GM19351 (cell line): ENCODE measurements around the gene P4HA2.

Source experiments
- ATAC-seq: cut with Tn5 transposase; IDR thresholded peaks from one replicate; pipeline ENCODE4 v1.9.1; 2021; ENCODE audit warnings: mild to moderate bottlenecking, moderate library complexity; ENCODE audit not compliant: unreplicated experiment

P4HA2 gene

DNA sequence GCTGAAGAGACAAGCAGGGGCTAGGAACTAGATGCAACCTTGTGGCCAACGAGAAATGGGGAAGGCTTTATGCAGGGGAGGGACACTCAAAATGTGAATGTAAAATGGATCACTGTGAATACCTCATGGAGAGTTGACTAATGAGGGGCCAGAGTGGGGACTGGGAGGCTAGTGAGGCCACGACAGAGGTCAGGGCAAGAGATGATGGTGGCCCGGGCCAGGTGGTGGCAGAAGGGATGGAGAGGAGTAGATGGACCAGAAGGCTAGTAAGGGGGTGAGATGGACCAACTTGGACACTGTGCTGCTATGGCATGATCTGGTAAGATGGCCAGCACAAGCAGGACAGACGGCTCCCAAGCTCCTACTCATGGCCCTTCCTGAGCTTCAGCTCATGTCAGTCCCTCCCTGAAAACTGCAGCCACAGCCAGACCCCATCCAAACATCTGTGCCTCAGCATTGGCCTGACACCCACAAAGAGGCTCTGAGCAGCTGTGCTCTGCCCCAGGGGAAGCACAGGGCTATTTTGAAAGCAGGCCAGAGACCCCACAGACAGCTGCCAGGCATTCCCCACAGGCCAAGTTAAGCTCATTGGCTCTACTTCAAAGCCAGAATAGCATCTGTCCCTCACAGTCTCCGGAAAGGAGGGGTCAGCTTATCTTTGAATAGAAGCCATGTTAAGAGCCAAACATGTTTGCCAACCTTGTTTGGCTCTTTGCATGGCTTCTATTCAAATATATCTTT is 22.1 kb downstream of the P4HA2 start:
- ATAC-seq, result peak; percentile 50

DNA sequence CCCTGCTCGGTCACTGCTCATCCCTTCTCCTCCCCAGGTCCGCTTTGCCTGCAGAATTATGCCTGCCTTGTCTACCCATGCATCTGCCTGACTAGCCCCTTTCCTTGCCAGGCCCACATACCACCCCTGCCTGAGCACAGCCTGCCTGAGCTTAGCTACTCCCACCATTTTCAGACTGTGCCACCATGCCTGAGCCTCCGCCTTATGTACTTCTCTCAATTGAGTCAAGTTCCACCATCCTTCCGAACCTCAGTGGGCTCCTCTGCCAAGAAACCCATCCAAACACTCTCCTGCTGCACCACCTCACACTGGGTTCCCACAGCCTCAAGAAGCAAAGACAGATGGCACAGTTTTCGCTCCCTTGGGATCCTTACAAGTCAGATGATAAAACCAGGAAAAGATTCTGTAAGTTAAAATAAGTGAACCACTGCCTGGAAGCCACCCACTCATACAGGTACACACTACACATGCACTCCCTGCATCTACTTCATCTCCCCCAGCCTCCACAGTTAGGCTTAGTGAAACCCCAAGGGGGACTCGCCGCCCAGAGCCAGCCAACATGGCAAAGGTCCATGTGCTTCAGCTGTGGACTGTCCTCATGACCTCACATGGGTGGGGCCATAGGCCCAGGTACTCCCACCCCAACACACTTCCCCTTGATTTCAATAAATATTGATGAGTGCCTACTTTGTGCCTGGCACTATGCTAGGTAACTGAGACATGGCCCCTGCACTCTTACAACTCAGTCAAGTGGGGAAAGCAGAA is 23.1 kb downstream of the P4HA2 start:
- ATAC-seq, result no peak

DNA sequence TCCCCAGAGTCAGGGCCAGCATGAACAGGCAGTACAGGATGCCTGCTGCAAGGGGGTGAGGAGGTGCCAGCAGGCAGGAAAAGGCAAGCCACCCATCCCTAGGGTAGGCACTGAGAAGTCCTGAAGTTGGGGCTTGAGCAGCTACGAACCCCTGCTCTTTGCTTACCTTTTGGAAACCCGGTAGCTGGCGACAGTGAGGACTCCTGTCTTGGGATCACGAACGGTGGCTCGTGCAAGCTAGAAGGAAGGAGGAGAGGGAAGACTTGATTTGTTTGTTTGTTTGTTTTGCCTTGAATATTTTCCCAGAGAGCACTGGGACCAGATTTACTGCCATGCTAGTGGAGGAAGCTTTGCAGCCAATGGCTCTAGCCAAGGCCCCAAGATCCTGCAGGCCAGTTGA is 23.7 kb downstream of the P4HA2 start:
- no peak for ATAC-seq

DNA sequence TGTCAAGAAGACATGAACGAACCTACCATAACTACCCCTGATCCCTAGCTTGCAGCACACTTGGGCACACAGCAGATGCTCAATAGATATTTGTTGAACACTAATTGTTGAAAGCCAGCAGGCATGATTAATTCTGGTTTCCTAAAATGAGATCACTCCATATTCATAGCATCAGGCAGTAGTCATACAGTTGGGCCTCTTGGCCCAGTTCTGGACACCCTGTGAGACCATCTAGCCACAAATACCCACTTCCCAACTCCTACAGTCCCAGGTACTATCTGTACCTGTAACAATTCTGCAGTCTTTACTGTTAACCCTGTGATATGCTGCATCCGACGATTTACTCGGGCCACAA is 24.2 kb downstream of the P4HA2 start:
- peak; percentile 38 for ATAC-seq

DNA sequence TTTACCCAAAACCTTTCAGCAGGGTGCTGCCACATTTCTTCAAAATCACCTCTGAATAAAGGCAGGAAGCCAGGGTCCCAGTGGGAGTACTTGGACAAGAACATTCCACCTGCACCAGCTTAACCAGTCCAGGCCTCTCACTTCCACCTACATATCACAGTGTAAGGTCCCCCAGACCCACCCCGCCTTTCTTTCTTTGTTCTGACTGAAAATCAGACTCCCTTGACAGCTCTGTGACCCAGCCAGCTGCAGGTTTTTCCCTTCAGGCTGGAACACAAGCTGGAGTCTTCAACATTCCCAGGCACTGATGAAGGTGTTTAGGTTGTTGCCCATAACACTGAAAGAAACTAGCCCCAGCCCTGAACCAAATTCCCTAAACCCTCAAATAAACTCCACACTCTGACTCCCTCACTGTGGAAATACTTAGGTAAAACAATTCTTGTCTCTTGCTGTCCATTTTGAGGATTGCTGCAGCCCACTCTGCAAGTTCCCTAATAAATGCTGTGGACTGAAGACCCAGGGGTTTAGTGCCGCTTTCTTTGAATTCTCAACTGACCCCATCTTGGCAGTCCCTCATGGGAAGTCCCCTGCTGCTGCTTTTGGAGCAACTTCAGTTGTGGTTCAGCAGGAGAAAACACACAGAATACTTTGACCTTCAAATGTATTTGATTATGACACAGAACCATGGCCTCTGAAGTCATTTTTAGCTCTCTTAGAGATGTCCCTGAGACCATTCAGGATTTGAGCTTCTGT is 24.8 kb downstream of the P4HA2 start:
- peak; percentile 5 for ATAC-seq

DNA sequence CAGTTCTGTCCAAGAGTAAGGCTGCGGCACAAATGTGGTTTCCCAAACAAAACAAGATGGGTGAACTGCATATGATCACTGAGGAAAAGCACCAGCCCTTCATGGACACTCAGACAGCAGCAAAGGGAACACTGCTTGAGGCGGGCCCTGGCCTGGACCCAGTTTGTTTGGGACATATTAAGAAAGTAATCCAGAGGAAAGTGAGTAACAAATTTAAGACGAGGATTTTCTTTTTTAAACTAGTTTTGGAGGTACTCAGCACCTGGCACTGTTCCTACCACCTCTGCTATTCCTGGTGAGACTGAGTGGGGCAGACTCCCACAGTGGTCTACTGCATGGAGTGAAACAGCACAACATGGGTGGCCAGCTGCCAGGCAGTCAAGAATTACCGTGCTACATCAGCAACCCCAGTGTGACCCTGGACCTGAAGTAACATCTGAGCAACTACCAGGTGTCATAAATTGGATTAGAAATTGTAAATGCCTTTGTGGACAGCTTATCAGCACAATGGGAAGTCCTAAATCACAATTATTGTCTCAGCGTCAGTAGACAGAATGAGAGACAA is 28.5 kb downstream of the P4HA2 start:
- no peak for ATAC-seq

DNA sequence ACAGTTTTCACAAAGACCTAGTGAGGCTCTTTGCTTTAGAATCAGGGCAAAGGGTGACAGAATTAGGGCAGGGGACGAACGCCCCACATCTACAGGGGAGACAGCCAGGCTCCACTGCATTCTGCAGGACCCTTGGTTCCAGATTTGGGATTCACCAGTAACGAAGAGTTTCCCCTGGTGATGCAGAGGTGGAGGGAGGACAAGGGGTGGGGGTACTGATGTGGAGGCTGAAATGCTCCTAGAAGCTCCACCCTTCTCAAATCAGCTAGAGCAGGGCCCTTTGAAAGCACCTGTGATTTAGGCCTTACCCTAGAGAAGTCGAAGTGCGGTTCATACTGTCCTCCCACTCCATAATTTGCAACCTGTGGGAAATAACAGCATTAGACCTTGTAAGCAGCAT is 29.1 kb downstream of the P4HA2 start:
- ATAC-seq, result no peak

DNA sequence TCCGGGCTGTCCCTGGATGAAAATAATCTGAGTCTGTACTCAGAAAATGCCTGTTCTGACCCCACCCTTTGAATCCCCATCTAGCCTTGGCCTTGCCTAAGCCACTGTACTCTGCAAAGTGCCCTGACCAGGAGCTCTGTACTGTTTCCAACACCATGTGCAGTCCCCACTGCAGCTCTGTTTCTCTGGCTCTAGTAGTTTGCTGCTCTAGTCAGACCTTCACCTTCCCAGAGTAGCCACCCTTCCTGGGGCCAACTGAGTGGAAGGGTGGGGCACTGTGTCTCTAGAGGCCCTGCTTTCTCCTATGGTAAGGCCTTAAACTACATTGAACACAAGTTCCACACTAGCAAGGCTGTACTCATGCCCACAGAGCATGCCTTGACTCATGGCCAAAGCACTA is 31.9 kb downstream of the P4HA2 start:
- ATAC-seq, result no peak

DNA sequence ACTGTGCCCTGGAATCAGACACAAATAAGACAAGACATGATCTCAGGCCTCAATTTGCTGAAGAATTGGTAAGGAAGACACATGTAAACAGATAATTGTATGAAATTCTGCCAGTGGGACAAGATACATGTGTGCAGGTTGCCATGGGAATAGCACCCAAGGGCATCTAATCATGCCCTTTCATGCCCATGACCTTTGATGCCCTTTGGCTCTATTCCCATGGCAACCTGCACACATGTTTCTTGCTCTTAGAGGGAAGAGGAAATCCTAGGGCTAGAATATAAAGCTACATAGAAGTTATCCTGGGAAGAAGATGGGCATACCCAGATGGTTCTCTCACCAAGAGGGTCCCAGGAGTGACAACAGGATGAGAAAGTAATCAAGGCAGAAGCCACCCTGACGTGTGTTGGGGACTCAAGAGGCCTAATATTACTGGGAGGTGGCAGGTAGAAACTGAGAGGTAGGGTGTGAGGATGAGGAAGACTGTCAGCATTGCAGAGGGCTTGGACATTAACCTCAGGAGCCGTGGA is 34.4 kb downstream of the P4HA2 start:
- ATAC-seq, result no peak

DNA sequence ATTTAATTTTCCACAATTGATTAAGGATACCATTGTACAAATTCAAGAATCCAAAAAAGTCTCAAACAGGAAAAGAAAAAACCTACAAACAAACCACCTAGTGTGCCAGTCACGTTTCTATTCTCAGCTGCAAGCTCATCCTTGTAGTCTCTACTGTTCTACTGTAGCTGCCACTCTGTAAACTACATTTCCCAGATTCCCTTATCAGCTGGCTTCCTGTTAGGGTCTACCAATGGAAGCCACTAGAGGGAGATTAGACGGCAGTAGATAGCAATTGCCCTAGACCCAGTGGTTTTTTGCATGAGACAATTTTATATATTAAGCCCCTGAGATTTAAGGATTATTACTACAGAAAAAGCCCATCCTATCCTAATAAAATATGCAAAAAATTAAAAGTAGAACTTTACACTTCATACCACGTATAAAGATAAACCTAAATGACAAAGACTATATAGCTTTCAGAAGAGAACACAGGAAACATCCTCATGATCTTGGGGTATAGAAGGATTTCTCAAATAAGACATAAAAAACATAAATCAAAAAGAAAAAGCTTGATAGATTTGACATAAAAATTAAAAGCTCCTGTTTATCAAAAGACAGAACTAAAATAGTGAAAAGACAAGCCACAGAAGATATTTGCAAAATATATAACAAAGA is 37.4 kb downstream of the P4HA2 start:
- peak; percentile 94 for ATAC-seq

DNA sequence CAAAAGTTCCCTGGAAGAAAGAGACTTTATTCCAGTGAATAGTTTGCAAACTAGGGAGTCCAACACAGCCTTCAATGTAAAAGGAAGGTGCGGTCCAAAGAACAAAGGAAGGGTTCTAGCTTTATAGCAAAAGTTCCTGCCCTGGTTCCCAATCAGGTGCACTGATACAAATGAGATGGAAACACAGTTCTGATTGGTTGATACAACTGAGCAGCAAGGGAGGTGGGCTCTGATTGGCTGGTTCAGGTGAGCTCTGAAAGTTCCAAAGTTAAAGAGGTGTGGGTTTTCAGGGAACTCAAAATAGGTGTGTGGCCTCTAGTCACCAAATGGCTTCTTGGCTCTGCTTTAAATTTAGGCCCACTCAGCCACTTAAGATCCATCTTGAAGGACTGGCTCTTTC is 43.1 kb downstream of the P4HA2 start:
- no peak for ATAC-seq

DNA sequence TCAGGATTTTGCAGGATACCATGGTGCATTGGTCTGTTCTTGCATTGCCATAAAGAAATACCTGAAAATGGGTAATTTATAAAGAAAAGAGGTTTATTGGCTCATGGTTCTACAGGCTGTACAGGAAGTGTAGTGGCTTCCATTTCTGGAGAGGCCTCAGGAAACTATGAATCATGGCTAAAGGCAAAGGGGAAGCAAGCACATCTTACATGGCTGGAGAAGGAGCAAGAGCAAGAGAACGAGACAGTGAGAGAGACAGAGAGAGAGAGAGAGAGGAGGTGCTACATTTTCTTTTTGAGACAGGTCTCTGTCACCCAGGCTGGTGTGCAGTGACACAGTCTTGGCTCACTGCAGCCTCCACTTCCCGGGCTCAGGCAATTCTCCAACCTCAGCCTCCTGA is 43.9 kb downstream of the P4HA2 start:
- no peak for ATAC-seq

DNA sequence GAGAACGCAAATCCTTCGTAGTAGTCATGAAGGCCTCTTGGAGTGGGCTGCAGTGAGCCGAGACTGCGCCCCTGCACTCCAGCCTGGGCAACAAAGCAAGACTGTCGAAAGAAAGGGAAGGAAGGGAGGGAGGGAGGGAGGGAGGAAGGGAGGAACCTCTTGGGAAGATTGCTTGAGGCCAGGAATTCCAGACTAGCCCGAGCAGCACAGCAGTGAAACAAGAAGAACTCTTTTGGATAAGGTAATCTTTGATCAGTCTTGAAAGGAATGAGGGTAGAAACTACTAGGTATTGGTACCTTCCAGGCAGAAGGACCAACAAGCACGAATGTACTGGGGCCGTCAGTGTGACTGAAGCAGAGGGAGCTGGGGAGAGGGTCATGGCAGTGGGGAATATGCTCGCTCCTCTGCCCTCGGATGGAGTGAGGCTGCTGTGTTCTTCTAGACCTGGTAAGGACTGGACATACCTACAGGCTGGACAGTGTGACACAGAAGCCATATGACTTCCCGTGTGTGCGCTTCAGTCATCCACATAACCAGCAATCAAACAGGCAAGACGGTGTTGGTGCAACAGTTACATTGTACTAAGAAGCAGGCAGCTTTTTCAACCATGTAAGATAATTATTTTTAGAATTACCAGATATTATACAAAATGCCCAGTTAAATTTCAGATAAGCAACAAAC is 45.2 kb downstream of the P4HA2 start:
- no peak for ATAC-seq

DNA sequence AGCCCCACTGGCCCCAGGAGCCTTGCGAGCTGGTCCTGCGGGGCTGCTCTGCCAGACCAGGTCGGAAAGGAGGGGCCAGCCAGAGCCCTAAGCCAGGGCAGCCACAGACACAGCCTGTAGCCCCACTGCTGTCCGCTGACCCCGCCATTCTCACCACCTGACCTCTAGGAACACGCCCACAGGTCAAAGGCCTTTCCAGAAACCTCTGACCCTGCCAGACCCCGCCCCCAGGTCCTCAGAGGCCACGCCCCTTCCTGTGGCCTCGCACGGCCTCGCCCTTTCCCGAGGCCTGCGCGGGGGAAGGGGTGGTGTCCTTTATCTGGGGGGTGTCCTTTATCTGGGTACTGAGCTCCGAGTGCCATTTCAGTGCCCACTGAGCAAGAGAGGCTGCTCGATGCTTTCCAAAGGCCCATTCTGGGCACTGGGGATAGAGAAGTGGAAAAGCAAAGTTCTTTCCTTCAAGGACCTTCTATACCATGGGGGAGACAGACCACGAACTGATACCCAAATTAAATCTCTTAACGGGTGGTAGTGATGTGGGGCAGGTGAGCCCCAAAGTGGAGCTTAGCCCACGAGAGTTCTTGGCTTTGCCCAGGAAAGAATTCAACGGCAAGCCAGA is 46.5 kb downstream of the P4HA2 start:
- no peak for ATAC-seq

DNA sequence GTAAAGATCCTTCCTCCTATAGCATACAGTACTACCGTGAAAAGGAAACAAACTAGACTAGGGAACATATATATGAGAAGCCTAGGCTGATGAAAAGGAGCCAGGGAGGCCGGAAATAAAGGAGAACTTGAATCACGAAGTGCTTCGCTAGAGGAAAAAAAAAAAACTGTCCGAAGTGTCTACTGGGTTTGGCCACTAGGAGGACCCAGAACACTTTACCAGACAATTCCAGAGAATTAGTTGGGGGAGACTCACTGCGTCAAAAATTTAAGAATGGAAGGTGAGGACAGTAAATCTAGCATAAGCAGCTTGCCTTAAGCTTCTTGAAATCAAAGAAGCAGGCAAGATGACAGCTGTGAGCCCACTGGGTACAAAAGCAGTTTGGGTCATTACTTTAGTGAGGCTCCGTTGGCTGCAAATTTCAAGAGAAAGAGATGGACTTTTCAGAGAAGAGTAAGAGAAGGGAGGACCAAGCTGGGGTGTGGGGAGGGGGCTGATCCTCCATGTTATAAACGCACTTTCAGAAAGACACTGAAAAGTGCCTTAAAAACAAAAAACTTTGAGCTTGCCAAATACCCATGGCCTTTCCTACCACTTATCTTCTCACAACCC is 47.4 kb downstream of the P4HA2 start:
- no peak for ATAC-seq

DNA sequence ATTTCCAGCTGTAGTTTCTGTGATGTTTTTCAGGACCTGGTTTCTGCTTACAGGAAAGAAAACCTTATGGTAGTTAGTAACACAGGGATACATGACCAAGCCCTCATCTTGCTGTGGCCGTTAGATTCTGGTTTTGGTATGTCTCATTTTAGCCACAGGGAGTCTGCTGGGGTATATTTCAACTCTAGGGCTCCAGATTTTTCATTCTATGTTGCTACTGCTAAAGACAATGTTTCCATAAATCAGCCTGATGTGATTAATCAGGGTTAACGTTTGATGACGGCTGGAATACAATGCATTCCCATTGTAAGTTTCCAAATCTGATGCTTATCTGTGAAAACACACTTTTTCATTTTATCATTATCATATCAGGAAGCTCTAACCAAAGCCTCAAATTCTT is 48.2 kb downstream of the P4HA2 start:
- ATAC-seq, result peak; percentile 47

DNA sequence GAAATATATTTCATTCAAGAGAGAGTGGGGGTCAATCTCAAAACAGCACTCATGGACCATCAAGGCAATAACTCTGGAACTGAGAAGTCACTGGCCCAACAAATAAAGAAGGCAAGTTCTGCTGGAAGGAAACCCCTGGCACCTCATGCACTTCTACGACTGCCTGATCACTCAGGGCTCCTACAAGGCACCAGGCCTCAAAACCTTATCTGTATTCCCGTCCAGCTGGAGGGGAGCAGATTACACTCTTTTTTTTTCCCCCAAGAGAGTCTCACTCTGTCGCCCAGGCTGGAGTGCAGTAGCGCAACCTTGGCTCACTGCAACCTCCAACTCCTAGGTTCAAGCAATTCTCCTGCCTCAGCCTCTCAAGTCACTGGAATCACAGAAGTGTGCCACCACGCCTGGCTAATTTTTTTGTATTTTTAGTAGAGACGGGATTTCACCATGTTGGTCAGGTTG is 49.9 kb downstream of the P4HA2 start:
- ATAC-seq, result no peak

DNA sequence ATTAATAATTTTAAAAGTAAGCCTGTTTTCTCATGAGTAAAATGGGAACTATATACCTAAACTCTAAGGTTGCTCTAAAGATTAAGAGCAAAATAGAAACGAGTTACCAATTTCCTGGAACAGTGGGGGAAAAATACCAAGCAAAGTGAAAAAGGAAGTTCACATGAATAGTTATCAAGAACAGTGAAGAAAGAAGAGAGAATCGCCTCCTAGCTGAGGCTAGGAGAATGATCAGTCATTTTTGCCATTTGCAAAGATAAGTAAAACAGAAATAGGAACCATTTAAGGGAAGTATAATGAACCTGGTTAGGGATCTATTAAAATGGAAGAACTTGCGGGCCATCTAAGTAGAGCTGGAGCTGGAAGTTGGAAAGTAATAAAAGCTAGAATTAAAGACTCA is 50.7 kb downstream of the P4HA2 start:
- ATAC-seq, result peak; percentile 60

DNA sequence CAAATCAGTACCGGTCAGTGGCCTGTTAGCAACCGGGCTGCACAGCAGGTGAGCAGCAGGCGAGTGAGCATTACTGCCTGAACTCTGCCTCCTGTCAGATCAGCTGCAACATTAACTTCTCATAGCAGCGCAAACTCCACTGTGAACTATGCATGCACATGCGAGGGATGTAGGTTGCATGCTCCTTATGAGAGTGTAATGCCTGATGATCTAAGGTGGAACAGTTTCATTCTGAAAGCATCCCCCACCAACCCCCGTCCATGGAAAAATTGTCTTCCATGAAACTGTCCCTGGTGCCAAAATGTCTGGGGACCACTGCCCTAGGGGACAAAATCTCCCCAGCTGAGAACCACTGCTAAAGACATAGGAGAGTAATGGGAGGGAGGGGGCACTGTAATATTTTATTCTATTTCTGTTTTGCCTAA is 51.1 kb downstream of the P4HA2 start:
- ATAC-seq, result peak; percentile 36
